ENCODE data around the gene TFB1M.

GRCh38 chr6:155346957-155347356 lies 32.7 kb upstream of the TFB1M start:
- no peak for TF ChIP-seq POLR2A (IDR thresholded peaks at IDR 0.05)
- no peak for TF ChIP-seq CTCF (IDR thresholded peaks at IDR 0.05)
